K562 (cell line): ENCODE results near the gene OAT. TPM values are rescaled to one million over a fixed set of nuclear protein-coding genes. Genes with fewer than 3 reads are reported as not detected.

Source experiments
- ATF1 ChIP-seq, 2 experiments: fragments of 450-650 bp in 1 of 2; IDR thresholded peaks; 2 replicates each; pipeline ENCODE4 v1.6.1; 2016; ENCODE audit warnings: missing compliant biosample characterization in 1 of 2, missing genetic modification characterization in 1 of 2
- CBX8 ChIP-seq: fragments of 200-600 bp; sonication (generic); IDR thresholded peaks from 2 replicates; pipeline ENCODE4 v1.6.1; 2012; ENCODE audit warnings: borderline replicate concordance, mixed run types, low read depth, mild to moderate bottlenecking, moderate library complexity, mixed read lengths, low read length, control low read depth, inconsistent platforms; ENCODE audit not compliant: poor library complexity, severe bottlenecking; ENCODE audit errors: extremely low read depth
- HNRNPLL ChIP-seq: fragments of 200-400 bp; formaldehyde crosslinking; IDR thresholded peaks from 2 replicates; pipeline ENCODE4 v1.6.1; 2017; ENCODE audit warnings: low read length, low read depth, mild to moderate bottlenecking; ENCODE audit not compliant: poor library complexity, severe bottlenecking
- KLF13 ChIP-seq: fragments of 450-650 bp; IDR thresholded peaks from 2 replicates; pipeline ENCODE4 v1.6.1; 2016; ENCODE audit warnings: missing genetic modification characterization, low read depth, mild to moderate bottlenecking, missing compliant biosample characterization, moderate library complexity, borderline replicate concordance
- NCOA1 ChIP-seq: fragments of 450-650 bp; IDR thresholded peaks from 2 replicates; pipeline ENCODE4 v1.6.1; 2016; ENCODE audit warnings: low read depth
- NONO ChIP-seq, 2 experiments: fragments of 200-400 bp in 1 of 2; fragments of 450-650 bp in 1 of 2; formaldehyde crosslinking in 1 of 2; IDR thresholded peaks; 2 replicates each; pipeline ENCODE4 v1.6.1; 2017; ENCODE audit warnings: low read depth in 2 of 2, mild to moderate bottlenecking in 2 of 2, moderate library complexity in 2 of 2, low read length in 1 of 2
- PHF20 ChIP-seq: fragments of 450-650 bp; IDR thresholded peaks from 2 replicates; pipeline ENCODE4 v1.6.1; 2018; ENCODE audit not compliant: partially characterized antibody
- TCF3 ChIP-seq: sonication (generic); formaldehyde crosslinking; IDR thresholded peaks from 2 replicates; pipeline ENCODE4 v1.4.0; 2020; ENCODE audit warnings: mild to moderate bottlenecking, missing genetic modification reagents
- ZNF3 ChIP-seq: fragments of 250-450 bp; sonication (Bioruptor Pico); IDR thresholded peaks from 2 replicates; pipeline ENCODE4 v1.5.0; 2021; ENCODE audit warnings: mild to moderate bottlenecking, moderate library complexity
- ZNF551 ChIP-seq: fragments of 250-450 bp; sonication (Bioruptor Pico); IDR thresholded peaks from 2 replicates; pipeline ENCODE4 v1.5.0; 2021; ENCODE audit warnings: mild to moderate bottlenecking, moderate library complexity
- ZNF644 ChIP-seq: fragments of 200-800 bp; sonication (Bioruptor generic); IDR thresholded peaks from 2 replicates; pipeline ENCODE4 v1.6.1; 2016; ENCODE audit warnings: low read depth, missing genetic modification characterization, missing compliant biosample characterization
- ZNF695 ChIP-seq: fragments of 450-650 bp; formaldehyde crosslinking; IDR thresholded peaks from 2 replicates; pipeline ENCODE4 v1.4.0; 2020; ENCODE audit warnings: mild to moderate bottlenecking, moderate library complexity
- polyA plus RNA-seq, 8 experiments: library from polyadenylated mRNA; depleted of rRNA in 4 of 8; stranded (reverse) in 5 of 8; unstranded in 3 of 8; fragments of >200 nt; fragmentation: Nextera tagmentation in 2 of 8; fragmentation: Illumina TruSeq in 1 of 8; extraction: Ambion mirVana in 2 of 8; extraction: Trizol in 1 of 8; gene quantifications; 2 replicates each; pipeline versions ENCODE4 v1.2.1 to v1.2.3, GENCODE V29; 2011 to 2014; ENCODE audit warnings: inconsistent platforms in 1 of 8, missing spikeins in 1 of 8
- total RNA-seq, 7 experiments: library from RNA; depleted of rRNA in 6 of 7; stranded (reverse); fragments of >200 nt in 6 of 7; fragmentation: Illumina TruSeq in 2 of 7; extraction: Trizol in 2 of 7; gene quantifications; 2 replicates each; pipeline versions ENCODE4 v1.2.1 to v1.2.3, GENCODE V29; 2011 to 2021; ENCODE audit warnings: low replicate concordance in 1 of 7
- TF ChIP-seq, protein P1 (sequence below): IDR thresholded peaks from 2 replicates; pipeline ENCODE4 v1.6.1; 2012; ENCODE audit warnings: low read depth, low read length, improper control_type of control experiment, borderline replicate concordance
- TF ChIP-seq, protein P2 (sequence below): fragments of 450-650 bp; IDR thresholded peaks from 2 replicates; pipeline ENCODE4 v1.6.1; 2016; ENCODE audit warnings: borderline replicate concordance
- TF ChIP-seq, protein P3 (sequence below): sonication (generic); formaldehyde crosslinking; IDR thresholded peaks from 2 replicates; pipeline ENCODE4 v1.8.1; 2023; ENCODE audit warnings: mild to moderate bottlenecking, missing genetic modification reagents
- TF ChIP-seq, protein P4 (sequence below): sonication (generic); formaldehyde crosslinking; IDR thresholded peaks from 2 replicates; pipeline ENCODE4 v1.8.1; 2023; ENCODE audit warnings: mild to moderate bottlenecking, missing genetic modification reagents, moderate library complexity

OAT gene
- total and polyA plus RNA-seq, 9 of the 15 experiments (the other 6 are each of a cell fraction or from before 2014, with no cell fraction given), result 100 to 312 (median 163) TPM

DNA sequence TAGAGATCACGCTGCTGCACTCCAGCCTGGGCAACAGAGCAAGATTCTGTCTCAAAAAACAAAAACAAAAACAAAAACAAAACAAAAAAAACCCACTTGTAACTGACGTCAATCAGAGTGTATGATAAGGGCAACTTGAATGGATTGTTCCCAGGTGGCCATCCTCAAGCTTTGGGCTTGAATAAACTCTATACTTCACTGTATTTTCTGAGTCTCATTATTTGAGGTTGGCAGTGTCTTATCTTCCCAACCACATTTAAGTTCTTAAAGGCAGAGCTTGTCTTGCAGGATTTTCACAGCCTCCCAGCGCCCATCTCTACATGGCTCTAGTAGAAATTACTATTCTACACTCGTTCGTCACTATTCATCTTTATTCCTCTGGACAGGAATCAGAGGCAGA, 5.1 kb upstream of the OAT start (continued):
- TF ChIP-seq, protein P1, sequence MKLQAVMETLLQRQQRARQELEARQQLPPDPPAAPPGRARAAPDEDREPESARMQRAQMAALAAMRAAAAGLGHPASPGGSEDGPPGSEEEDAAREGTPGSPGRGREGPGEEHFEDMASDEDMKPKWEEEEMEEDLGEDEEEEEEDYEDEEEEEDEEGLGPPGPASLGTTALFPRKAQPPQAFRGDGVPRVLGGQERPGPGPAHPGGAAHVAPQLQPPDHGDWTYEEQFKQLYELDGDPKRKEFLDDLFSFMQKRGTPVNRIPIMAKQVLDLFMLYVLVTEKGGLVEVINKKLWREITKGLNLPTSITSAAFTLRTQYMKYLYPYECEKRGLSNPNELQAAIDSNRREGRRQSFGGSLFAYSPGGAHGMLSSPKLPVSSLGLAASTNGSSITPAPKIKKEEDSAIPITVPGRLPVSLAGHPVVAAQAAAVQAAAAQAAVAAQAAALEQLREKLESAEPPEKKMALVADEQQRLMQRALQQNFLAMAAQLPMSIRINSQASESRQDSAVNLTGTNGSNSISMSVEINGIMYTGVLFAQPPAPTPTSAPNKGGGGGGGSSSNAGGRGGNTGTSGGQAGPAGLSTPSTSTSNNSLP, result no peak
- TF ChIP-seq TCF3 (peak; percentile 73), KLF13 (tag) (no peak), ZNF695 (CRISPR knock-in tag) (no peak), CBX8 (no peak), ATF1 (CRISPR knock-in tag; IDR thresholded peaks at IDR 0.05) (no peak), ATF1 (tag; IDR thresholded peaks at IDR 0.05) (no peak), ZNF3 (CRISPR knock-in tag) (no peak), ZNF644 (tag) (no peak), PHF20 (no peak), HNRNPLL (no peak), ZNF551 (CRISPR knock-in tag) (no peak), NCOA1 (no peak), NONO (IDR thresholded peaks at IDR 0.05; ENCODE audit: low read depth in 2 of 2, low read length in 1 of 2) (no peak)
- TF ChIP-seq, protein P2, sequence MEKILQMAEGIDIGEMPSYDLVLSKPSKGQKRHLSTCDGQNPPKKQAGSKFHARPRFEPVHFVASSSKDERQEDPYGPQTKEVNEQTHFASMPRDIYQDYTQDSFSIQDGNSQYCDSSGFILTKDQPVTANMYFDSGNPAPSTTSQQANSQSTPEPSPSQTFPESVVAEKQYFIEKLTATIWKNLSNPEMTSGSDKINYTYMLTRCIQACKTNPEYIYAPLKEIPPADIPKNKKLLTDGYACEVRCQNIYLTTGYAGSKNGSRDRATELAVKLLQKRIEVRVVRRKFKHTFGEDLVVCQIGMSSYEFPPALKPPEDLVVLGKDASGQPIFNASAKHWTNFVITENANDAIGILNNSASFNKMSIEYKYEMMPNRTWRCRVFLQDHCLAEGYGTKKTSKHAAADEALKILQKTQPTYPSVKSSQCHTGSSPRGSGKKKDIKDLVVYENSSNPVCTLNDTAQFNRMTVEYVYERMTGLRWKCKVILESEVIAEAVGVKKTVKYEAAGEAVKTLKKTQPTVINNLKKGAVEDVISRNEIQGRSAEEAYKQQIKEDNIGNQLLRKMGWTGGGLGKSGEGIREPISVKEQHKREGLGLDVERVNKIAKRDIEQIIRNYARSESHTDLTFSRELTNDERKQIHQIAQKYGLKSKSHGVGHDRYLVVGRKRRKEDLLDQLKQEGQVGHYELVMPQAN, result no peak
- TF ChIP-seq, protein P3, sequence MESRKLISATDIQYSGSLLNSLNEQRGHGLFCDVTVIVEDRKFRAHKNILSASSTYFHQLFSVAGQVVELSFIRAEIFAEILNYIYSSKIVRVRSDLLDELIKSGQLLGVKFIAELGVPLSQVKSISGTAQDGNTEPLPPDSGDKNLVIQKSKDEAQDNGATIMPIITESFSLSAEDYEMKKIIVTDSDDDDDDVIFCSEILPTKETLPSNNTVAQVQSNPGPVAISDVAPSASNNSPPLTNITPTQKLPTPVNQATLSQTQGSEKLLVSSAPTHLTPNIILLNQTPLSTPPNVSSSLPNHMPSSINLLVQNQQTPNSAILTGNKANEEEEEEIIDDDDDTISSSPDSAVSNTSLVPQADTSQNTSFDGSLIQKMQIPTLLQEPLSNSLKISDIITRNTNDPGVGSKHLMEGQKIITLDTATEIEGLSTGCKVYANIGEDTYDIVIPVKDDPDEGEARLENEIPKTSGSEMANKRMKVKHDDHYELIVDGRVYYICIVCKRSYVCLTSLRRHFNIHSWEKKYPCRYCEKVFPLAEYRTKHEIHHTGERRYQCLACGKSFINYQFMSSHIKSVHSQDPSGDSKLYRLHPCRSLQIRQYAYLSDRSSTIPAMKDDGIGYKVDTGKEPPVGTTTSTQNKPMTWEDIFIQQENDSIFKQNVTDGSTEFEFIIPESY (CRISPR knock-in tag), result no peak
- TF ChIP-seq, protein P4, sequence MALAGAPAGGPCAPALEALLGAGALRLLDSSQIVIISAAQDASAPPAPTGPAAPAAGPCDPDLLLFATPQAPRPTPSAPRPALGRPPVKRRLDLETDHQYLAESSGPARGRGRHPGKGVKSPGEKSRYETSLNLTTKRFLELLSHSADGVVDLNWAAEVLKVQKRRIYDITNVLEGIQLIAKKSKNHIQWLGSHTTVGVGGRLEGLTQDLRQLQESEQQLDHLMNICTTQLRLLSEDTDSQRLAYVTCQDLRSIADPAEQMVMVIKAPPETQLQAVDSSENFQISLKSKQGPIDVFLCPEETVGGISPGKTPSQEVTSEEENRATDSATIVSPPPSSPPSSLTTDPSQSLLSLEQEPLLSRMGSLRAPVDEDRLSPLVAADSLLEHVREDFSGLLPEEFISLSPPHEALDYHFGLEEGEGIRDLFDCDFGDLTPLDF (CRISPR knock-in tag), result no peak
